NCI-H1694 (cell line): ENCODE results near the gene TXLNB.

Experiments used
- DNase-seq: peaks from one replicate; lab custom pipeline; 2025; lab: John Stamatoyannopoulos, UW

TXLNB gene

DNA sequence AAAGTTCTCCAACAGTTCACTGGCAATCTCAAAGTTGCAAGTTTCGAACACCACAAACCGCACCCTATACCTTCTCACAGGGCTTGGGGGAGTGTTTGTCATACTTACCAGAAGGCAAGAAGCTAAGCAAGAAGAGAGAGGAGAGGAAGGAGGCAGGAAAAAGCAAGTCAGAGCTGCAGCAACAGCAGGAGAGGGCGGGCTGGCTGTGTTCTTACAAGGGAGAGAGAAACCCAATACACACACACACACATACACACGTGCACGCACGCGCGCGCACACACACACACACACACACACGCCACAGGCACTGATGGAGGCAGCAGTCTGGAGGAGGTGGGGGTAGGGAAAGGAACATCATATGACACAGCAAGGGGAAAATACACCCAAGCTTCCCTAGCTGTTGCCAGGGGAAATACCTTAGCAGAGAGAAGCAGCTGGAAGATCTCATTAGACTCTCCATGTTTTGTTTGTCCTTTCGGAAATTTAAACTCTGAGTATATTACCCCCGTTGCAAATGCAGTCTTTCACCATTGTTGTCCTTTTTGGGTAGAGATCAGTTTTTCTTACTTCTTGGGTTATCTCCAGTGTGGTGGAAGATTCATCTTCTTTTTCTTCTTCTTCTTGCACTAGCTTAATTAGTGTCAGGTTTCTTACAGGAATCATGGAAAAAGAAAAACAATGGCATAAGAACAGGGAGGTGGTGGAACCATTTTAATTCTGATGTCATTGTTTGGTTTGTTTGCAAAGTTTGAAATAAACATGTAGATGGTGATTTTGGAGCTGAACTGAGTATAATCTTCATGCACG lies at the start of gene TXLNB:
Gene TXLNB (minus strand): TSS at position 186 of the 807 bp plus-strand sequence. CDS start 3,099 bp downstream, outside the sequence.
- no peak for DNase-seq

DNA sequence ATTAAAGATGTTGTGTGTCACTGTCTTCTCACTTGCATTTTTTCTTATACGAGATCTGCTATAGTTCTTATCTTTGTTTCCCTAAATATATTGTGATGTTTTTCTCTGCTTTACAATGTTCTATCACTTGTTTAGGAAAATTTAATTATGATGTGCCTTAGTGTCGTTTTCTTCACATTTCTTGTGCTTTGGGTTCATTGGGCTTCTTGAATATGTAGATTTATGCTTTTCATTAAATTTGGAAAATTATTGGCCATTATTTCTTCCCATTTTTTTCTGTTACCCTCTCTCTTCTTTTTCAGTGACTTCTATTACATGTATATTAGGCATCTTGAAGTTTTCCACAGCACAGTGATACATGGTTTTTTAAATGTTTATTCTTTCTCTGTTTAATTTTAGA lies 49.3 kb upstream of the TXLNB start:
- no peak for DNase-seq

DNA sequence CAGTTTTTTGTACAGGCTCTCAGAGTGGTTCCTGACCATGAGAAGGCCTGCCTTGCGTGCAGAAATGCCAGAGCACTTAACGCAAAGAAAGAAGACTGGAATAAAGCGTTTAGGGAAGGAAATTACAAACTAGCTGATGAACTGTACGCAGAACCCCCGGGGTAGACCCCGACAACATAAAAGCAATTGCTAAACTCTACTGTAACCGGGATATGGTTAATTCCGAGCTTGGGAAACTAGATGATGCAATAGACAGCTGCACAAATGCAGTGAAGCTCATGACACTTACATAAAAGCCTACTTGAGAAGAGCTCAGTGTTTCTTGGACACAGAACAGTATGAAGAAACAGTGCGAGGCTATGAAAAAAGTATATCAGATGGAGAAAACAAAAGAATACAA lies 47.0 kb upstream of the TXLNB start:
- no peak for DNase-seq

DNA sequence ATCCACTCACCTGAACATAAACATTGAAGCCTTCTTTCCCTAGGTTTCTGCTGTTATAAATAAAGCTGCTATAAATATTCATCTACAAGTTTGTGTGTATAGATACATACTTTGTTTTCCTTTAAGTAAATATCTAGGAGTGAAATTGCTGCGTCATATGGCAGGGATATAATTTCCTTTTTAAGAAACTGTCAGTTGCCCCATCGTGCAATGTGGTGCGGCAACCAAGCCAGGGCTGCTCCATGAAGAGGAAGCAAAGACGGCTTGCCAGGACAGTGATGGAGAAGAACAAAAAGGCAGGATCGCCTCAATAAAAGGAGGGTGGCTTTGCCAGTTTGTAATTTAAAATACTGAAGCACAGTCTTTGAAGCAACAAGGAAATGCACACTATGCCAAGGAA lies 46.0 kb upstream of the TXLNB start:
- no peak for DNase-seq

DNA sequence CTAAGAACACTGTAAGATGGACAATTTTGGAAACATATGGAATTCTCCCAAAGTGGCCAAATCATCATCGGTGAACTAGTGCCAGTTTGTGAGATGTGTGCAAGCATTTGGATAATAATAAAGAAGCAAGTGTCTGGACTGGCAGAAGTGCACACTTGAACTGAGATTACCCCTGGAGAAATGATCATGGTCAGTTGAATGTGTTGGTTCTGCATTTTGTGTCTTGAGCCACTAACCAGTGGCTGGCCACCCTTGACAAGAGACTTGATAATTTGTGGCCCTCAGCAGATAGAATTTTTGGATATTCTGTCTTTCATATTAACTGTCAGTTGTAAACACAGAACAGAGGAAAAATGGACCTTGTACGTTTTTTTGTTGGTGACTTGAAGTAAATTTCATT lies 45.2 kb upstream of the TXLNB start:
- DNase-seq: no peak

DNA sequence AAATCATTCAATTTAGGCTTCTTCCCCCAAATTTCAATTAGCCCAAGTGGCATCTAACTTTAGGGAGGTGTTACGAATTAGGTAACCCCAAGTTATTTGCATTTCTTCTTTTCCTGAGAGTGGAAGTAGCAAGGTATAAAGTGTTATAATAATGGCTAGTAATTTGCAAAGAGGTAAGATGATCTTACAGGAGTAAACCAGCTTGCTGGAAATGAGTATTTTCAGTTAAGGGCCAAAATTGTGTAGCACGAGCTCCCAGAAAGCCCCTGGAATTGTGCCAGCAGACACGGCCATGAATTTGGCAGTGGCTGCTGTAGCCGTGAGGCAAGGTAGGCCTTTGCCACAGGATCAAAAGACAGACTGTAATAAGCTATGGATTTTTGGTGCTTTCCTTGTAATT lies 44.7 kb upstream of the TXLNB start:
- peak; percentile 38 for DNase-seq

DNA sequence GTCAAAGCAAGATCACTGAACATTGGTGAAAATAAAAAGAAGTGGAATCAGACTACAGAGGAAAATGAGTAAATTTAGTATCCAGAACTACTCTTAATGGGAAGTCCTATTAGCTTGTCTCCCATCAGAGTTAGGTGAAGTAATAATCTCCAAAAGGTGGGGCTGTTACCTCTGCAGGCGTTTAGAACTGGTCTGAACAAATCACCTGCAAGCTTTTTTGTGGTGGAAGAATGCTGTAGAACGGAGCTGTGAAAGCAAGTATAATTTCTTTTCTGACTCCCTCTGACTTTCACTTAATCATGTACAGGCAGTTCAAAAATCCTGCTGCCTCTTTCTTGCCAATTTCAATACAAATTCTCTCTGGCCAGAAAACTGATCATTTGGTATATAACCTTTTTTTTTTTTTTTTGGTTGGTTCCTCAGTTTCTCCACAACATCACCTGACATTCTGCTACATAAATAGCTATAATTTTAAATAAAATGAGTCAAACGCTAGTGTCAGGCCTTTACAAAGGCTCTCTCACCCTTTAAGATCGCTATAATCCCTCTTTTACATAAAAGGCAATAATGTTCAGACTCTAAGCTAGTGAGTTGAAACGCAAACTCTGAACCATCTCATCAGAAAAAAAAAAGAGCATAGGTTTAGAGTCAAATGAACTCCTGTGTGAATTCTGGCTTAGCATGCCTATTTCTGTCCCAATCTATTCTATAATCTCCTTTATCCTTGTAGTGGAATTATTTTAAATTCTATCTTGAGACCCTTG lies 43.8 kb upstream of the TXLNB start:
- no peak for DNase-seq

DNA sequence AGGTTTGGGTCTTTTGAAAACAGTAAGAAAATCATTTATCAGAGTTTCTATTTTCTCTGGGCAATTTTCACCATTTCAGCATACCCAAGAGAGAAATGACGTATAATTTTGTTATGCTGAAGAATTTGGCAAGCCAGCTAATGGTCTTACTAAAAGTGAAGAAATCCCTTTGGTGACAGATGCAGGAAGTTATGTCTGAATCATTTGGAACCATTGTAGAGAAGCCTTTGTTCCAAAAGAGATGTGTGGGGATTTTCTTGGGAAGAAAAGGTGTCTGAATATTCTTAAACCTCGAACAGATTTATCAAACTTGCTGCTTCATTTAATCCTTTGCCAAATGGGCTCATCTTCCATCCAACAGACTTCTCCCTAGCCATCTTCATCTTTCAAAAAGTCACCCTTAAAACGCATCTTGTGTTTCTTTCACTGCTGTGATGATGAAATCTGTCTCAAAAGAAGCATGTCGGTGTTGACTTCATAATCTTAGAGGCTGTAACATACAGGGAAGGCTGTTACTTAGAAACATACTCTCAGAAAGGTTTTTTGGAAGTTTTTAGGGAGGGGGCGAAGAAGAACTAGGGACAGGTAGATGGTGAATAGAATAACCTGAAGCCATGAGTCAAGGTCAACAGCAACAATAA lies 43.1 kb upstream of the TXLNB start:
- DNase-seq: no peak

DNA sequence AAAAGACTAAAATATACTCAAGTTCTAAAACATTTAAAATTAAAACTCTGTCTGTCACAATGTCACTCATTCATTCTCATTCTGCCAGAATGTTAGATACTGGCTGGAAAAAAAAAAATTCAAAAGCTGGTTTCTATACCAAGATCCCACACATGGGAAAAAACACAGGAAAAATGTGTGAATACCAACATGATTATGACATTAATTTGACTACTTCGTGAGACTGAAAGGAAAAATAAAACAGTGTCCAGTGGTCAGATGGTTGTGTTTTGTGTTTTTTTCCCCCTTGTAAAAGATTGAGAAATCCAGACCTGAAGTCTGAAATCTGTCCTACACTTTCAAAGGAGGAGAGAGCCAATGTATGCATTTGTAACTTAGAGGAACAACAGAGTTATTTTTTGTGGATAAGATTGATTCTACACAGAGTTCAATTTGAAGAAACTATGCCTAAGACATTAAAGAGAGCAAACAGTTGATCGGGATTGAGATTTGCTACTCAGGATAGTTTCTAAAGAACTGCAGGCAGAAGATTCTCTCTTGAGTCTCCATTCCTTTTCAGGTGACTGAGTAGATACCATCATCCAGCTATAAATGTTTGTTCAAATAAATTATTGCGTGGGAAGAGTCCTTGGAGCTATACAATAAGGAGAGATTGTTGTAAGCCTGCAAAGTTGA lies 39.2 kb upstream of the TXLNB start:
- no peak for DNase-seq

DNA sequence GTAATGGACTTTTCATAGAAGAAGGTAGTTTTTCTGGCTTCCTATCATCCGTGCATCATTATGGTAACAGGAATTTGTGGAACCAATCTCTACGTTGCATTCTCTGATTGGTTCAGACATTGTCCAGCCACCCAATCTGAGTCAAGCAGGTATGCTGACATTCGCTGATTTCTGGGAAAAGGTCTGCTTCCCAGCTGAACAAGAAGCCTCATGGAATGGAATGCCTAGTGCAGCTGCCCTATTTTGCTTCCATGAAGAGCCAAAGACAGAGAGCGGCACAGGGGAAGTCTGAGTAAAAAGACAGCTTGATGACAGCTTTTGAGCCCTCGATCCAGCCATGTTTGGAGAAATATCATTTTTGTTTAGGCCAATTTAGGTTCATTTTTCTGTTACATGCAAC lies 38.5 kb upstream of the TXLNB start:
- DNase-seq: no peak

DNA sequence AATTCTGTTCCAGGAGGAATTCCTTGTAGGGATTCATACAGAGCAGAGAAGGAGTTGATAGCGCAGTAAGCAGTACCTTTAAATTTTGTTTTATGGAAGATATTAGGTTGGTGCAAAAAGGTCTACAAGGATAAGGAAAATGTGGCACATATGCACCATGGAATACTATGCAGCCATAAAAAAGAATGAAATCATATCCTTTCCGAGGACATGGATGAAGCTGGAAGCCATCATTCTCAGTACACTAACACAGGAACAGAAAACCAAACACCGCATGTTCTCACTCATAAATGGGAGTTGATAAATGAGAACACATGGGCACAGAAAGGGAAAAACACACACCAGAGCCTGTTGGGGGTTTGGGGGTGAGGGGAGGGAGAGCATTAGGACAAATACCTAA lies 37.4 kb upstream of the TXLNB start:
- DNase-seq: no peak

DNA sequence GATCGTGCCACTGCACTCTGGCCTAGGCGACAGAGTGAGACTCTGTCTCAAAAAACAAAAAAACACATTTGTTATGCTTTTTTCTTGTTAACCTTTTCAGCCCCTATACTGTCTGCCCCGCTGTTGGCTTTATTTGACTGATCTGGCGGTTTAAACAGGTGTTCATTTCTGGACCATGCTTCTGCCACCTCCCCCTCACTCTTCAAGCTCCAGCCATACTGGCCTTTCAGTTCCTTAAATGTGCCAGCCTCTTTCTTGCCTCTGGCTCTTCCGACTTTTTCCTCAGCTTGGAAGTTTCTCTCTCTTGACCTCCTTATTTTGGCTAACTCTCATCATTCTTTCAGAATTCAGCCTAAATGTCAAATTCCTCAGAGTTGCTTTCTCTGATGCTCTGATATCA lies 35.2 kb upstream of the TXLNB start:
- DNase-seq: no peak

DNA sequence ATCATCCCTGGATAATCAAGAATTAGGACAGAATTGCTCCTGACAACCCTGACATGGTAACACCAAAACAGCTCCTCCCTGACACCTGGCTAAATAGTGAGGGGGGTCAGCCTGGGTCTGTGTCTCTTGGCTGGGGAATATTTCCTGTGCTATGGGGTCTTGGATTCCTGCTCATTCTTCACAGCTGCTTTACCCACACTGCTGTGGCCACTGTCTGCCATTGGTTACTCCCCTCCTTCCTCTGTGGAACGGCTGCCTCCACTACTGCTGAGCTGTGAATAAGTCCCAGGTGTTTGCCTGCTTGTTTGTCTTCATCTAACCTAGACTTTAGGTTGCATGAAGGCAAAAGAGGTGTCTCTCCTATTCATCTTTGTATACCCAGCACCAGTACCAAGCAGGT lies 33.9 kb upstream of the TXLNB start:
- DNase-seq: no peak

DNA sequence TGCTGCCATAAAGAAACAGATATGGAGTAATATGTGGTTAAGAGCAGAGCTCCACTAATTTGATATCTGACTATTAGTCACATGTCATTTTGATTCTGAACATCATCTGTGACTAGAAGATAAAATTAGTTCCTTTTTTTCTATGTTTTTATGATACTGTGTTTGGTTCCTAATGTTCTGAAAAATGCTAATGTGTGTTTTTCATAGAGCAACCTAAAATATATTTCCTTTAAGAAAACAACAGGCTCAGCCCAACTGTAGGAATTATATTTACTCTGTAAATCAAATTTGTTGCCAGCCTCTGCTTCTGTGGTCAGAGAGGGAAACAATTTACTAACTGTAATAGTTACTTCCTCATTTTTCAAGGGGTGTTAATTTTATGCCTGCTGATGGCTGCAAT lies 33.3 kb upstream of the TXLNB start:
- no peak for DNase-seq

DNA sequence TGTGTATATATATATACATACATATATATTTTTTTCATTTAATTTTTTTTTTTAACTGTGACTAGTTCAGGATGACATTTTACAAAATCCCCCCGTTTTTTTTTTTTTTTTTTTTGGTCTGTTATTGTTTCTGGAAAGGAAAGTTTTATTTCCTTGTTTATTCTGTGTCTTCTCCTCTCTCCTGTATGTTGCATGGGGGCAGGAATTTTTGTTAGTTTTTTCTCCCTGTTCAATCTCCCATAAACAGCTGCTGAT lies 32.4 kb upstream of the TXLNB start:
- DNase-seq: no peak

DNA sequence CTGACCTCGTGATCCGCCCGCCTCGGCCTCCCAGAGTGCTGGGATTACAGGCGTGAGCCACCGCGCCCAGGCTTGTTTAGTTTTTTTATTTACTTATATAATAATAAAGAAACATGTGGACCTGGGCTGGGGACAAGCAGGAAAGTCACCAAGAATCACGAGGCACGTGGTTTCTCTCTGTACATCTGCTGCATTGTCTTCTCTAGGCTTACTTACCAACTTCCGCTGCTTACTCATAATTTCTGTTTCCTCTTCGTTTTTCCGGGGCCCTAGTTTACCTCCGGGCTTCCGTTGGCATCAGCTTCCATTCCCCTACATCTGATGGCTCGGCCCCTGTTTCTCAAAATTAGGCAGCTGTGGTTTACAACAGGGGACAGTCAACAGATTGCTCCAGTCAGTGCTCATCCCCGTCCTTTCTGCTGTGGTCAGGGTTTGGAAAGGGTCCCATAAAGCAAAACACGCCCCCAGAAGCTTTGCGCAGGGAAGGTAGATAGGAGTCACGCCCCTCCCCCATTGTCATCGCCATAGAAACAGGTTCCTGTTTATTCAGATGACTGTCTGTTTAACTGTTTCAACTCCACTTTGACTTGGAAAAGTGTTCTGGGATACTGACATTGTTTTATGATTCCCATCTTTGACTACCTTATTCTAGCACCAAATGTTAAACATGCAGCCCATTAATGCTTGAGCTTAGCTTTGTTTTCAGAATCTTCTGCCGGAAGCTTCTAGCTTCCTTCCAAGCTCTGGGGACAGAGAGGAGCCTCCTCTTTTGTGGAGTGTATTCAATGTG lies 31.9 kb upstream of the TXLNB start:
- DNase-seq: no peak

DNA sequence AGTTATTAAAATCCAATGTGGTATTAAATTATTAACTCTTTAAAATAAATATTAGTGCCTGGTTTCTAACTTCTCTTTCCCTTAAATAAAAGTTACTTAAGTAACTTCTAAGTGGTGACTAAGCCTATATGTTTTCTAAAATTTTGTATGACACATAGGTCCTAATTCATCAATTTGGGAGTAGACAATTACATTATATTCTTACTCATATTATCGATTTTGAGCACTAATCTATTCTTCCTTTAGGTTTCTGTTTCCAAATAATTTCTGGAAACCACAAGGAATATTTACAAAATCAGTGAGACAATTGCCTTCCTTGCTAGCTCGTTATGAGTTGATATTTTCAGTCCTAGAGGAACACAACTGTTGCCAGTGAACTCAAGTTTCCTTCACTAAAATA lies 28.3 kb upstream of the TXLNB start:
- DNase-seq: no peak

DNA sequence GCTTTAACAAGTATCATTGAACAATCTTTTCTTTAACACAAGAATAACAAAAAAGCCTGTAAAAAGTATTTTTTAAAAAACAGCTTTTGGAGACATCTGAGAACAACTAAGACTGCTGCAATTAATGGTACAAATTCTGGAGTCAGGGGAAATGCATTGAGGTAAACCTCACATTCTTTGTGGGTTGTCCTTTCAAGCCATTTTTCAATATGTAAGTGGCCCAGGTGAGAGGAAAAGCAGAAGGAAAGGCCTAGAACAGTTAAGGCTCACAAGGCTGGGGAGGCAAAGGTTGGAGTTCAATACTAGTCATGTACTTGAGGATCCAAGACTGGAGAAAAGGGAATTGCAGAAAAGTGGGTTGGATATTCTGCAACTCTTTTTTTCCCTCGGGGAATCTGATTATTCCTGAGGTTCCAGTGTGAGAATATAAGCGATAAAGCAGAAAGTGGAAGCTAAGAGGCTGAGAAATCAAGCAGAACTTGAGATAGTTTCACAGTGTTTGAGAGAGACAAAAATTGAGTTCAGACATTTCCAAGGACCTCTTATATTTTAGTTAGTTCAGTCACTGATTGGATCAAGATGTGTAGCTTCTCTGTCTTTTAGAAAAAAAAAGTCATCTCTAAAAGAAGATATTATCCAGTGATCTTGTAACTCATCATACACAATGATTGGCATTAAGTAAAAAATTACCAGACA lies 25.0 kb upstream of the TXLNB start:
- DNase-seq: no peak

DNA sequence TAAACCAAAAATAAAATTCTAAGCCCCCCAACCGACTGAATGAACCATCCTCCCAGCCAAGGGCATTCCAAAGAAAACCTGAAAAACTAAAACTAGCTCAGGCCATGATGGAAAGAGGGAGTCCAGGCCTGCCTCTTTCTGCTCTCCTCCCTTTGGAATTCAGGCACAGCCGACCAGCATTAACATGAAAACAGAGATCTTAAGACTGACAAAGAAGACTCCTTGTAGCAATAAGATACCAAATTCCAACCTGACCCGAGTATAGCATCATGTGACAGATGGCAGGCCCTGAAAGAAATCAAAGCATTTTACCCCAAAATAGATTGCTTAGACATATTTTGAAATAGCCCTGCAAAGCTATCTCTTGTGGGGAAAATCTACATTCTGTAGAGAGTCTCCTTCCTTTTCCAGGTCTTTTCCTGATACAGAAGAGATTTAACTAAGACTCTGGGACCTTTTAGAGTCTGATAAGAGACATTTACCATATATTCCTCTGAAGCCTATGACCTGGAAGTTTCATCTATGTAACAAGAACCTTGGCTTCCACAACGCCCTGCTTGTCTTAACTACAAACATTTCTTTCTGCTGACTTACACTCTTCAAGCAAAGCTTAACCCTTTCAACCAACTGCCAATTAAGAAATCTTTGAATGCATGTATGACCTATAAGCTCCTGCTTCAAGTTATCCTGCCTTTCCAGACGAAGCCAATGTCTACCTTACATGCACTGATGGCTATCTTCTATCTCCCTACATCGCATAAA lies 22.2 kb upstream of the TXLNB start:
- DNase-seq: no peak

DNA sequence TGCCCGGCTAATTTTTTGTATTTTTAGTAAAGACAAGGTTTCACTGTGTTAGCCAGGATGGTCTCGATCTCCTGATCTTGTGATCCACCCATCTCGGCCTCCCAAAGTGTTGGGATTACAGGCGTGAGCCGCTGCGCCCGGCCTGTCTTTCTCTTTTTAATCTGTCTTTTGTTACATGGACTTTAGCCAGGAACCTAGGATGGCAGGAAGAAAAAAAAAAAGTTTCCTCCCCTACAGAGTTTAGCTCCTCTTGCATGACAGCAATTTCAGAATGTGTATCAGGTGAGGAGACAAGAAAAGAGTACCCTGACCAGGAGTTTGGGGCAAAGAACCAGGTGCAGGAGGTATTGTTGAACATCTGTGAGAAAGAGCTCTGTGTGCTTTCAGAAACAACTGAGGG lies 21.4 kb upstream of the TXLNB start:
- DNase-seq: no peak

DNA sequence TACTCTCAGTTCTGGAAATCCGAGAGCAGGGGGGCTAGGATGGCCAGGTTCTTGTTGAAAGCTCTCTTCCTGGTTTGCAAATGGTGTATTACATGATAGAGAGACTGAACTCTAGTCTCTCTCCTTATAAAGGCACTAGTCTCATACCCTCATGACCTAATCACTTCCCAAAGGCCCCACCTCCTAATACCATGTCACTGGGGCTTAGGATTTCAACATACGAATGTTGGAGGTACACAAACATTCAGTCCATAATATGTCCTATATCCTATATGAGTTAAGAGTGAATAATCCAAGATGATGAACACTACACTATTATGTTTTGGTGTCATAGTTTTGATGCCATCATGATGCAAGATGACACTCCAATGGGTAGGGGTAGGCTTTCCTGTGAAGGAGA lies 20.0 kb upstream of the TXLNB start:
- DNase-seq: no peak
